ENCODE results near the gene FKBP3. TPM values are rescaled to one million over a fixed set of nuclear protein-coding genes. Genes with fewer than 3 reads are reported as not detected.

FKBP3 gene
- total and polyA plus RNA-seq, 2 of the 8 experiments (the other 6 are each of a cell fraction or from before 2014, with no cell fraction given) = 36.0 to 149 TPM

GRCh38 chr14:45073231-45073879 lies 60.9 kb downstream of the FKBP3 start (continued):
- TF ChIP-seq CHD7 (IDR thresholded peaks at IDR 0.05; ENCODE audit: insufficient replicate concordance, low read length) = no peak
- no peak for TF ChIP-seq RAD21 (IDR thresholded peaks at IDR 0.05 in 1 of 2, conservative IDR thresholded peaks at IDR 0.05 in 1 of 2; ENCODE audit: low read depth in 2 of 2, low read length in 2 of 2)
- TF ChIP-seq CHD2 (IDR thresholded peaks at IDR 0.05; ENCODE audit: low read length) = no peak
- TF ChIP-seq JUND (IDR thresholded peaks at IDR 0.05; ENCODE audit: low read length) = no peak
- no peak for TF ChIP-seq CEBPB (IDR thresholded peaks at IDR 0.05; ENCODE audit: low read depth, low read length)
- TF ChIP-seq SIX5 (IDR thresholded peaks at IDR 0.05; ENCODE audit: low read depth, low read length) = no peak
- TF ChIP-seq FOSL1 (IDR thresholded peaks at IDR 0.05; ENCODE audit: insufficient read depth, low read depth, low read length) = no peak
- TF ChIP-seq SUZ12 (IDR thresholded peaks at IDR 0.05; ENCODE audit: low read length) = no peak
- no peak for TF ChIP-seq GABPA (IDR thresholded peaks at IDR 0.05; ENCODE audit: borderline replicate concordance, insufficient read depth, low read length)
- TF ChIP-seq RXRA (IDR thresholded peaks at IDR 0.05; ENCODE audit: insufficient read depth, low read depth, low read length) = no peak
- no peak for TF ChIP-seq KDM1A (IDR thresholded peaks at IDR 0.05; ENCODE audit: borderline replicate concordance, low read length)

All from H1 (cell line).